GM12801 (cell line): ENCODE data around the gene CEP112.

ENCODE experiments used
- CTCF ChIP-seq: IDR thresholded peaks from one replicate; pipeline ENCODE4 v1.5.1; 2011; ENCODE audit warnings: control low read depth; ENCODE audit not compliant: insufficient read length; ENCODE audit errors: extremely low read depth

The CEP112 gene

GRCh38 chr17:66169839-66170238, 22.1 kb downstream of the CEP112 start:
- no peak for TF ChIP-seq CTCF

GRCh38 chr17:66167189-66167815, 24.6 kb downstream of the CEP112 start:
- no peak for TF ChIP-seq CTCF

GRCh38 chr17:66165537-66166123, 26.3 kb downstream of the CEP112 start:
- TF ChIP-seq CTCF: no peak

GRCh38 chr17:66152756-66153155, 39.2 kb downstream of the CEP112 start:
- TF ChIP-seq CTCF: no peak

GRCh38 chr17:66150708-66151107, 41.2 kb downstream of the CEP112 start:
- TF ChIP-seq CTCF: no peak

GRCh38 chr17:66149562-66149961, 42.4 kb downstream of the CEP112 start:
- TF ChIP-seq CTCF: no peak

GRCh38 chr17:66146394-66146793, 45.5 kb downstream of the CEP112 start:
- no peak for TF ChIP-seq CTCF
